ENCODE measurements around the gene JAK1.

JAK1 gene

GRCh38 chr1:64878931-64879611 lies 87.3 kb downstream of the JAK1 start:
- H3K4me3 ChIP-seq (ENCODE audit: low read depth, low read length): no peak overlapping the region
- no peak for DNase-seq (ENCODE audit: low read depth)
- TF ChIP-seq CTCF (IDR thresholded peaks at IDR 0.05; ENCODE audit: insufficient read depth, low read depth, low read length, missing control alignments): no peak

DNA sequence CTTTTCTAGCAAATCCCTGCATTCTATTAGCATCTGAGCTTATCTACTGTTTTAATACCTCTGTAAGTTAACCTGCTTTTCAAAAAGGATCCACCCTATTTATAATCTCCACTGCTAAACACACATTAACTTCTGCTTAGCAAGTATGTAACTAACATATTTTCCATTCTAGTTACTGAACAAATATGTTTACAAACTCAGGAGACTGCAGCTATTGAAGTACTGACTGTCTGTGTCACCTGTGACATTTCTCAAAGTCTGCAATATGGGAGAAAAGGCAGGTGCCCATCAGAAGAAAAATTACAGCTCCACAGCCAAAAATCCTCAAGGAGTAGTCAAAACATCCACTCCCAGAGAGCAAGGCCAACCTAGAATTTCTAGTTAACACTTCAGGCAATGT lies 88.3 kb downstream of the JAK1 start:
- TF ChIP-seq CTCF (IDR thresholded peaks at IDR 0.05; ENCODE audit: insufficient read depth, low read depth, low read length, missing control alignments): no peak
- DNase-seq (ENCODE audit: low read depth): no peak
- no peak overlapping the region for H3K4me3 ChIP-seq (ENCODE audit: low read depth, low read length)

GRCh38 chr1:64877598-64877997 lies 88.8 kb downstream of the JAK1 start:
- TF ChIP-seq CTCF (IDR thresholded peaks at IDR 0.05; ENCODE audit: insufficient read depth, low read depth, low read length, missing control alignments): no peak
- no peak overlapping the region for H3K4me3 ChIP-seq (ENCODE audit: low read depth, low read length)
- DNase-seq (ENCODE audit: low read depth): no peak

DNA sequence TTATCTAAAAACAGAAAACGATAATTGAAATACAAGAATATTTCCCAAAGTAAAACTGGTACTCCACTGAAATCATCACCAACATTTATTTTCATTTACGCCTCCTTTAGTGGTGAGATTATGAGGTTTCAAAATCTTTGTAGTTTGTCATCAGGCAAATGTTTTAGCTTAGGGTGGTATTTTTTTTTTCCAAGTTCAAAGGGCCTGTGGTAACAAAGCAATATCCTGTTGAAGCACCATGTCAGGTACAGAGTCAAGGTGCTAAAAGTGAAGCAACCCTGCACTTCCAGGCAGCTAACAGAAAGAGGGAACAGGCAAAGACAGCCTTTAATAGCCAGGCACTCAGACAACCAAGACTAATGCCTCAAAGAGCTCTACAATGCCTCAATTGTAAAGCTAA lies 89.2 kb downstream of the JAK1 start:
- DNase-seq (ENCODE audit: low read depth): no peak
- TF ChIP-seq CTCF (IDR thresholded peaks at IDR 0.05; ENCODE audit: insufficient read depth, low read depth, low read length, missing control alignments): no peak
- no peak overlapping the region for H3K4me3 ChIP-seq (ENCODE audit: low read depth, low read length)

DNA sequence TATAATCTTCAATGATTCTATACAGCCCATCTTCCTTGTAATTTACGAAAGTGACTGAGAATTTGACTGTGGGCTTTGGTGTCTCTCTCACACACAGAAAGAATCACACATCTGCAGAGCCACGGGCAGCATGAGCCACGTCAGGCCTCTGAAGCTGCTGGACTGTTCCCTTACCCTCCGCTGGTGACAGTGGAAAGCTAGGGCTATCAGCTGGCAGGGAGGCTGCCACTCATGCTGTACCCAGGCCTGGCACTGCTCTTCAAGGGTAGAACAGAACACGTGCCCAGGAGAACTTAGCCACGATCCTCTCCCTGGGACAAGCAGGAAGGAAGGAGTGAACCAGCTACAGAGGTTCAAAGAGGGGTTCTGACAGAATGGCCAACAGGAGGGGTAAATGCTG lies 90.7 kb downstream of the JAK1 start:
- H3K4me3 ChIP-seq (ENCODE audit: low read depth, low read length): no peak overlapping the region
- TF ChIP-seq CTCF (IDR thresholded peaks at IDR 0.05; ENCODE audit: insufficient read depth, low read depth, low read length, missing control alignments): no peak
- DNase-seq (ENCODE audit: low read depth): no peak

DNA sequence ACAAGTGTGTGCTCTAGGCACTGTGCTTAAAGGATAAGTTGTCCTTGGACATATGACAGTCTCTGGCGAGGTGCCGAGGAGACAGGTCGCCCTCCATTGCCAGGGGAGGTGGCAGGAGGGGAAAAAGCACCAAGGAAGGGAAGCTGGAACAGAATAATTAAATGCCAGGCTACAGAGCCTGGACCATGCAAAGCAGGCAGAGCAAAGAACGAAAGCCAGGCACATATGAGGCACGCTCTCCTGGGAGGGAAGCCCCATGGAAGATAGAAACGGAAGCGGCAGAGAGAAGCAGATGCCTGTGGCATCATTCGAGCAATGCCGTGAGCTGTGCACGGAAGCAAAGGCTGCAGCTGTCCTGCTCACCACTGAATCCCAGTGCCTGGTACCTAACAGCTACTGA lies 91.2 kb downstream of the JAK1 start:
- H3K4me3 ChIP-seq (ENCODE audit: low read depth, low read length): no peak overlapping the region
- no peak for DNase-seq (ENCODE audit: low read depth)
- no peak for TF ChIP-seq CTCF (IDR thresholded peaks at IDR 0.05; ENCODE audit: insufficient read depth, low read depth, low read length, missing control alignments)

DNA sequence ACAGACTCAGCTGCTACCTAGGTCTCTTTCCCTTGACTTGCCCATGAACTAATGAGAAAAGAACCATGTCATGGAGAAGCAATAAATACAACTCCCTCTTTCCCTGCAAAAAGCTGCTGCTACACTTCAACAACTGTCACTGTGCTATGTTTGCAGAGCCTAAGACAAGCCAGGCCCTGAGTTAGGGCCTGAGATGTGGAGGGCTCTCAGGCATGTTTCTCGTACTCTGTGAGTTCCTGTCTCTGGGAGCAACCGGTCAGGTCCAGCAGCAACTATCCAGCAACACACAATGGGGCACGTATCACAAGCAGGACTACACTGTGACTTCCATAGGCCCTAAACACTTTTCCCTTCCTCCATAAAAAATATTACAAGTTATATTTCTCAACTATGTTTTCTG lies 91.7 kb downstream of the JAK1 start:
- no peak for TF ChIP-seq CTCF (IDR thresholded peaks at IDR 0.05; ENCODE audit: insufficient read depth, low read depth, low read length, missing control alignments)
- H3K4me3 ChIP-seq (ENCODE audit: low read depth, low read length): no peak overlapping the region
- DNase-seq (ENCODE audit: low read depth): no peak

All from GM12865 (cell line).